Glutamatergic neuron (in vitro differentiated cells): ENCODE measurements around the gene SPATS2L. TPM values are rescaled to one million over a fixed set of nuclear protein-coding genes. Genes with fewer than 3 reads are reported as not detected.
"Not testable (repeated sequence)": the region's sequence is repeated elsewhere in the genome, so short reads cannot be mapped to it uniquely, and the experiment has no call there.

ENCODE experiments used
- DNase-seq: peaks from one replicate; pipeline ENCODE4 v3.0.0; 2022
- H3K27ac Mint-ChIP-seq: one replicate; pipeline ENCODE4 v1.8.0; 2020; ENCODE audit warnings: mild to moderate bottlenecking, mixed read lengths, inconsistent platforms; ENCODE audit not compliant: unreplicated experiment
- H3K27me3 Mint-ChIP-seq: one replicate; pipeline ENCODE4 v1.8.0; 2020; ENCODE audit warnings: mild to moderate bottlenecking, moderate library complexity, mixed read lengths, inconsistent platforms; ENCODE audit not compliant: unreplicated experiment
- H3K36me3 Mint-ChIP-seq: one replicate; pipeline ENCODE4 v1.8.0; 2020; ENCODE audit warnings: mild to moderate bottlenecking, mixed read lengths, inconsistent platforms; ENCODE audit not compliant: unreplicated experiment
- H3K4me1 Mint-ChIP-seq: one replicate; pipeline ENCODE4 v1.8.0; 2020; ENCODE audit warnings: mild to moderate bottlenecking, low read depth, mixed read lengths, inconsistent platforms; ENCODE audit not compliant: unreplicated experiment
- H3K4me3 Mint-ChIP-seq: one replicate; pipeline ENCODE4 v1.8.0; 2020; ENCODE audit warnings: mild to moderate bottlenecking, mixed read lengths, inconsistent platforms; ENCODE audit not compliant: unreplicated experiment
- H3K9me3 Mint-ChIP-seq: one replicate; pipeline ENCODE4 v1.8.0; 2020; ENCODE audit warnings: mild to moderate bottlenecking, moderate library complexity, mixed read lengths, inconsistent platforms; ENCODE audit not compliant: unreplicated experiment
- CTCF ChIP-seq: fragments of 200-600 bp; sonication (generic); IDR thresholded peaks from one replicate; pipeline ENCODE4 v1.5.0; 2021; ENCODE audit not compliant: partially characterized antibody, unreplicated experiment
- total RNA-seq: library from RNA; stranded (reverse); fragmentation: NEBNext Ultra II Directional; extraction: Animal tissue kit (Norgen Biotek cat#: 25700); gene quantifications from one replicate; pipeline ENCODE4 v1.2.1, GENCODE V29; 2021; ENCODE audit not compliant: unreplicated experiment

The SPATS2L gene
- total RNA-seq, 1 donor from 2014 or later: 45.5 TPM

DNA sequence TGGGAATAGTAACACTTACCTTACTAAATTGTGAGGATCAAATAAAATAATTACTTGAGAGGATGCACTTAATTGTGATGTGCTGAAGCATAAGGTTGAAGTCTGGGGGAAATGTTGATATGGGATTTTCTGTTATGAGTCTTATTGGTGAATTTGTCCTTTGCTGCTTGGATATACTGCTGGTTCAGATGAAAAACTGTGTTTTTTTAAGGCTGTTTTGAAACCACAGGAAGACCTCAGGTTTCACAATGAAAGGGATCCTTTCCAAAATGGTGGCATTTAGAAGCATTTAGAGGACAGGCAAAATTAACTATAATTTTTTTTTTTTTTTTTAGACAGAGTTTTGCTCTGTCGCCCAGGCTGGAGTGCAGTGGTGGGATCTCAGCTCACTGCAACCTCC is 34.9 kb downstream of the SPATS2L start:
- Mint-ChIP-seq H3K27me3 (no peaks in the 10 kb centered on the region), H3K36me3 (no peaks in the 10 kb centered on the region), H3K4me1 (peaks cover 28% of the 10 kb centered on the region), H3K27ac (no peak overlapping the region), H3K4me3 (no peak overlapping the region), H3K9me3 (no peaks in the 10 kb centered on the region)
- no peak for TF ChIP-seq CTCF
- no peak for DNase-seq

DNA sequence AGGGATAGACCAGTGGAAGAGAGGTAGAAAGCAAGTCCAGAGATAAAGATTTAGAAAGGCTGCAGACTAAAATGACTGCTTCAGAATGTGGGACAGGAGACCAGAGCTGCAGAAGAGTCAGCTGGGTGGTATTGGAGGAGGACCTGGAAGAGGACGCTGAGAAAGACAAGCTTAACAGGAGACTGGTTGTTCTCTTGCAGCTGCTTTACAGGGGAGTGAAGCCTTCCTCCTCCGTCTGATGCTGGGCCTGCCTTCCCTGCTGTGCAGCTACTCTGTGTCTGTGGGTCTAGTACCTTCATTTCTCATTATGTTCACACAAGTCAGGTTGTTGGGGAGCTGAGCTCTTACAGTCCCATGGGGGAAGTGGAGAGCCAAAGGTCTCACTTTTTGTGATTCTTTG is 35.7 kb downstream of the SPATS2L start:
- Mint-ChIP-seq H3K9me3 (no peaks in the 10 kb centered on the region), H3K4me1 (peaks cover 28% of the 10 kb centered on the region), H3K27ac (no peak overlapping the region), H3K36me3 (no peaks in the 10 kb centered on the region), H3K4me3 (no peak overlapping the region), H3K27me3 (no peaks in the 10 kb centered on the region)
- no peak for DNase-seq
- TF ChIP-seq CTCF: no peak

GRCh38 chr2:200342654-200343053 is 36.2 kb downstream of the SPATS2L start:
- no peak for DNase-seq
- no peaks in the 10 kb centered on the region for H3K9me3 Mint-ChIP-seq
- no peak overlapping the region for H3K4me3 Mint-ChIP-seq
- H3K4me1 Mint-ChIP-seq: peaks cover 26% of the 10 kb centered on the region
- H3K27me3 Mint-ChIP-seq: no peaks in the 10 kb centered on the region
- no peak for TF ChIP-seq CTCF
- H3K36me3 Mint-ChIP-seq: no peaks in the 10 kb centered on the region
- H3K27ac Mint-ChIP-seq: no peak overlapping the region

GRCh38 chr2:200344202-200344601 is 37.7 kb downstream of the SPATS2L start:
- not testable (repeated sequence) for DNase-seq, H3K36me3 Mint-ChIP-seq, H3K4me3 Mint-ChIP-seq, H3K9me3 Mint-ChIP-seq, H3K27ac Mint-ChIP-seq, H3K27me3 Mint-ChIP-seq
- peaks cover 23% of the 10 kb centered on the region for H3K4me1 Mint-ChIP-seq

DNA sequence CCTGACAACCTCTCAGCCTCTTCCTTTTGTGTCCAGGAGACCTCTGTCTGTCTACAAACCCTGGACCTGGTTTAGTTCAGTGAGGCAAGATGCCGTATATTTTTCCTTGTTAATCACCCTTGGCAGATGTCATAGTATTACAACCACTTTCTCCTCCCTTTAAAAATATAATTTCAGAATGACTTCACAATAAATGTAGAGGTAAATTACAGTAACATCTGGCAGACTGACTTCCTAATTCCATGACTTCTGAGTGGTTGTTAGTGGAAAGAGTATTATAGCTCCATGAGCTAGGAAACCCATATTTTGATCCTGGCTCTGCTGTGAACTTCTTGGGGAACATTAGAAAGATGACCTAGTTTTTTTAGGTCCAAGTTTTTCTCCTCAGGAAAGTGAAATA is 39.5 kb downstream of the SPATS2L start:
- Mint-ChIP-seq H3K4me3 (no peak overlapping the region), H3K27me3 (no peaks in the 10 kb centered on the region), H3K4me1 (peaks cover 17% of the 10 kb centered on the region), H3K36me3 (no peaks in the 10 kb centered on the region), H3K9me3 (no peaks in the 10 kb centered on the region), H3K27ac (no peak overlapping the region)
- no peak for DNase-seq
- TF ChIP-seq CTCF: no peak

DNA sequence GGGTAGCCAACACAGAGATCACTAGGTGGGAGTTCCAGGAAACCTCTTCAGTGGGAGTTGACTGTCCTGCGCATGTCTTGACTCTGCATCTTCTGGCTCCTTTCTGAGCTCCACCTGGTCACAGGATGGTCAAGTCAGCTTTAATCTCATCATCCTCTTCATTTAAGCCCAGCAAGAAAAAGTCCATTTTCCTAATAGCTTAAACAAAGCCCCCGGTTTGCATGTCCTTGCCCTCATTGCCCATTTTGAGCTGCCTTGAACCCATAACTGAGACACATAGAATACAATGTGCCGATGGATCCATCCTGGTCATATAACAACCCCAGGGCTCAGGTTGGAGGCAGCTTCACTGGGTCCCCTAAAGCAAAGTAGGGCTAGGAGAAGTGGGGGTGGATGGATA is 40.8 kb downstream of the SPATS2L start:
- DNase-seq: no peak
- Mint-ChIP-seq H3K9me3 (no peaks in the 10 kb centered on the region), H3K27ac (no peak overlapping the region), H3K36me3 (no peaks in the 10 kb centered on the region), H3K4me3 (no peak overlapping the region), H3K4me1 (peaks cover 24% of the 10 kb centered on the region), H3K27me3 (no peaks in the 10 kb centered on the region)
- no peak for TF ChIP-seq CTCF
